SK-N-SH (cell line): ENCODE results near the gene ADCY10. TPM values are rescaled to one million over a fixed set of nuclear protein-coding genes. Genes with fewer than 3 reads are reported as not detected.

Experiments
- CTCF ChIA-PET: fragments of 300-600, 350-600 bp; formaldehyde crosslinking; extraction: SDS; loops from one replicate; lab custom pipeline; 2021; lab: Yijun Ruan, JAX
- POLR2A ChIA-PET: fragments of 350-600 bp; sonication (Branson Sonifier 250); formaldehyde crosslinking; extraction: SDS; loops from one replicate; lab custom pipeline; 2020; ENCODE audit warnings: antibody characterized with exemption, inconsistent platforms; lab: Yijun Ruan, JAX
- DNase-seq: peaks from one replicate; pipeline ENCODE4 v3.0.0; 2012
- H2AFZ ChIP-seq: fragments of 200-600 bp; sonication (generic); 2 replicates; pipeline ENCODE4 v1.8.1; 2016; ENCODE audit warnings: antibody characterized with exemption, mild to moderate bottlenecking, low read depth
- H3F3A ChIP-seq: fragments of 200-600 bp; sonication (generic); replicated peaks from 2 replicates; pipeline ENCODE3; 2016; ENCODE audit warnings: antibody characterized with exemption, mild to moderate bottlenecking; ENCODE audit not compliant: insufficient read depth
- H3K27ac ChIP-seq, 2 experiments: fragments of 200-500 bp in 1 of 2; fragments of 200-600 bp in 1 of 2; sonication (Bioruptor generic) in 1 of 2; sonication (generic), shearing (Covaris generic) in 1 of 2; 2 replicates each; pipeline versions ENCODE4 v1.5.1 to v1.6.1; 2014 to 2016; ENCODE audit warnings: low read depth in 2 of 2, inconsistent platforms in 1 of 2, low read length in 1 of 2, mild to moderate bottlenecking in 1 of 2, mixed read lengths in 1 of 2
- H3K27me3 ChIP-seq: fragments of 200-600 bp; sonication (generic), shearing (Covaris generic); 2 replicates; pipeline ENCODE4 v1.6.1; 2016; ENCODE audit warnings: mixed run types; ENCODE audit not compliant: insufficient read depth
- H3K36me3 ChIP-seq, 2 experiments: fragments of 200-500 bp in 1 of 2; fragments of 200-600 bp in 1 of 2; sonication (Bioruptor generic) in 1 of 2; sonication (generic) in 1 of 2; replicated peaks in 1 of 2; 2 replicates each; pipeline versions ENCODE3 to v1.5.1; 2014 to 2016; ENCODE audit warnings: low read length in 1 of 2, mild to moderate bottlenecking in 1 of 2; ENCODE audit not compliant: insufficient read depth in 2 of 2, control insufficient read depth in 1 of 2
- H3K4me1 ChIP-seq, 2 experiments: fragments of 200-500 bp in 1 of 2; fragments of 200-600 bp in 1 of 2; sonication (Bioruptor generic) in 1 of 2; sonication (generic), shearing (Covaris generic) in 1 of 2; 2 replicates each; pipeline versions ENCODE4 v1.5.1 to v1.6.1; 2014 to 2016; ENCODE audit warnings: low read depth in 1 of 2, low read length in 1 of 2, mixed run types in 1 of 2; ENCODE audit not compliant: insufficient read depth in 2 of 2, control insufficient read depth in 1 of 2
- H3K4me2 ChIP-seq: fragments of 200-600 bp; sonication (generic), shearing (Covaris generic); 2 replicates; pipeline ENCODE4 v1.6.1; 2017; ENCODE audit warnings: mixed run types
- H3K4me3 ChIP-seq, 2 experiments: fragments of 200-500 bp in 1 of 2; fragments of 200-600 bp in 1 of 2; sonication (Bioruptor generic) in 1 of 2; sonication (generic), shearing (Covaris generic) in 1 of 2; 2 replicates each; pipeline versions ENCODE4 v1.5.1 to v1.8.1; 2014 to 2016; ENCODE audit warnings: low read depth in 2 of 2, inconsistent platforms in 1 of 2, low read length in 1 of 2, mild to moderate bottlenecking in 1 of 2, mixed read lengths in 1 of 2, moderate library complexity in 1 of 2
- H3K79me2 ChIP-seq: fragments of 200-600 bp; sonication (generic); 2 replicates; pipeline ENCODE4 v1.8.1; 2017; ENCODE audit warnings: mild to moderate bottlenecking; ENCODE audit not compliant: insufficient read depth
- H3K9ac ChIP-seq: fragments of 200-600 bp; sonication (generic); 2 replicates; pipeline ENCODE4 v1.6.1; 2017; ENCODE audit warnings: mixed run types
- H3K9me2 ChIP-seq: fragments of 200-600 bp; sonication (generic); 2 replicates; pipeline ENCODE4 v1.6.1; 2017; ENCODE audit warnings: mixed run types
- H3K9me3 ChIP-seq: fragments of 200-600 bp; sonication (generic); 2 replicates; pipeline ENCODE4 v1.6.1; 2017; ENCODE audit warnings: mixed run types, mild to moderate bottlenecking, moderate library complexity
- H4K20me1 ChIP-seq: fragments of 200-600 bp; sonication (generic); 2 replicates; pipeline ENCODE4 v1.6.1; 2017; ENCODE audit warnings: mild to moderate bottlenecking, mixed run types; ENCODE audit not compliant: insufficient read depth
- CHD2 ChIP-seq: fragments of 150-350 bp; IDR thresholded peaks from 2 replicates; pipeline ENCODE4 v1.6.1; 2018; ENCODE audit warnings: low read length; ENCODE audit not compliant: partially characterized antibody
- EZH2phosphoT487 ChIP-seq: fragments of 200-600 bp; sonication (generic); IDR thresholded peaks from 2 replicates; pipeline ENCODE4 v1.6.1; 2017; ENCODE audit warnings: low read depth, mixed run types, mild to moderate bottlenecking, antibody characterized with exemption, moderate library complexity, borderline replicate concordance
- GABPA ChIP-seq: IDR thresholded peaks from 2 replicates; pipeline ENCODE4 v1.4.0; 2012; ENCODE audit warnings: low read depth, mild to moderate bottlenecking
- JUND ChIP-seq: IDR thresholded peaks from 2 replicates; pipeline ENCODE4 v1.4.0; 2012
- MEF2A ChIP-seq: IDR thresholded peaks from 2 replicates; pipeline ENCODE4 v1.4.0; 2012; ENCODE audit warnings: low read depth, borderline replicate concordance
- NRF1 ChIP-seq: IDR thresholded peaks from 2 replicates; pipeline ENCODE4 v1.6.1; 2012; ENCODE audit warnings: low read depth, mild to moderate bottlenecking, low read length
- POLR2AphosphoS5 ChIP-seq: IDR thresholded peaks from 2 replicates; pipeline ENCODE4 v1.6.1; 2012; ENCODE audit warnings: low read depth, low read length
- RAD21 ChIP-seq: IDR thresholded peaks from 2 replicates; pipeline ENCODE4 v1.6.1; 2012; ENCODE audit warnings: mild to moderate bottlenecking, low read length
- REST ChIP-seq: IDR thresholded peaks from 2 replicates; pipeline ENCODE4 v1.6.1; 2012; ENCODE audit warnings: mild to moderate bottlenecking, low read depth, low read length, moderate library complexity
- RFX5 ChIP-seq: IDR thresholded peaks from 2 replicates; pipeline ENCODE4 v1.6.1; 2012; ENCODE audit warnings: mild to moderate bottlenecking, improper control_type of control experiment, low read length
- RXRA ChIP-seq: IDR thresholded peaks from 2 replicates; pipeline ENCODE4 v1.4.0; 2012; ENCODE audit warnings: low read depth, mild to moderate bottlenecking, borderline replicate concordance
- TEAD4 ChIP-seq: IDR thresholded peaks from 2 replicates; pipeline ENCODE4 v1.4.0; 2012; ENCODE audit warnings: mild to moderate bottlenecking, borderline replicate concordance; ENCODE audit not compliant: insufficient read depth
- ZBTB33 ChIP-seq: IDR thresholded peaks from 2 replicates; pipeline ENCODE4 v1.4.0; 2012; ENCODE audit warnings: low read depth, borderline replicate concordance
- WGBS: methylation state at CpG from one replicate; pipeline ENCODE4 v1.1.6; 2017; ENCODE audit warnings: low lambda C conversion rate; 5-methylcytosine and 5-hydroxymethylcytosine counted together
- polyA plus RNA-seq, 3 experiments: library from polyadenylated mRNA; depleted of rRNA; stranded (reverse); fragments of >200 nt; gene quantifications; 2 replicates each; pipeline ENCODE4 v1.2.3, GENCODE V29; 2012
- TF ChIP-seq, protein P1 (sequence below): IDR thresholded peaks from 2 replicates; pipeline ENCODE4; 2012

The ADCY10 gene
- polyA plus RNA-seq, 1 of the 3 experiments (the other 2 are of a cell fraction) = 0.10 TPM

DNA sequence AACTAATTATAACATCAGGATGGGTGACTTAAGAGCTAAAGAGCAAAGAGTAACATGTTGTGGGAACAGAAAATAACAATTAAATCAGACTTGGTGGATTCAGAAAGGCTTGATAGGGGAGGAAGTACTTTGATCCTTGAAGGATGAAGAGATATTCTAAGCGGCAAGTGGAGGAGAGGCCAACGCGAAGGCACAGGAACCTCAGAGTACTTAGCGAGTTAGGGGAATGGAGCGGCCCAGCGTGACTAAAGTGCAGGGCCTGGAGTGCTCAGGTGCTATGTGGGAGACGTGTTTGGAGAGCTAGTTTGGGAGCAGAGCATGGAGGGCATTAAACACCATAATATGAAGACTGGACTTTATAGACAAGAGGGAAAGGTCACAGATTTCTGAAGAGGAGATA, 64.3 kb downstream of the ADCY10 start:
- no peak for DNase-seq
- Histone ChIP-seq H3K9me2 (no peaks in the 10 kb centered on the region), H3K4me3 (no peak overlapping the region), H2AFZ (no peak overlapping the region), H3K27me3 (no peaks in the 10 kb centered on the region), H4K20me1 (no peaks in the 10 kb centered on the region), H3K4me2 (no peak overlapping the region), H3K9me3 (no peaks in the 10 kb centered on the region), H3K9ac (no peak overlapping the region), H3K27ac (no peak overlapping the region), H3F3A (no peaks in the 10 kb centered on the region), H3K36me3 (no peaks in the 10 kb centered on the region), H3K79me2 (no peaks in the 10 kb centered on the region), H3K4me1 (no peaks in the 10 kb centered on the region)
- POLR2A ChIA-PET = no interaction called here
- TF ChIP-seq, protein P1, sequence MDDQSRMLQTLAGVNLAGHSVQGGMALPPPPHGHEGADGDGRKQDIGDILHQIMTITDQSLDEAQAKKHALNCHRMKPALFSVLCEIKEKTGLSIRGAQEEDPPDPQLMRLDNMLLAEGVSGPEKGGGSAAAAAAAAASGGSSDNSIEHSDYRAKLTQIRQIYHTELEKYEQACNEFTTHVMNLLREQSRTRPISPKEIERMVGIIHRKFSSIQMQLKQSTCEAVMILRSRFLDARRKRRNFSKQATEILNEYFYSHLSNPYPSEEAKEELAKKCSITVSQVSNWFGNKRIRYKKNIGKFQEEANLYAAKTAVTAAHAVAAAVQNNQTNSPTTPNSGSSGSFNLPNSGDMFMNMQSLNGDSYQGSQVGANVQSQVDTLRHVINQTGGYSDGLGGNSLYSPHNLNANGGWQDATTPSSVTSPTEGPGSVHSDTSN = no peak
- TF ChIP-seq RFX5 = no peak
- no peak for TF ChIP-seq POLR2AphosphoS5
- TF ChIP-seq RXRA = no peak
- no peak for TF ChIP-seq EZH2phosphoT487
- no peak for TF ChIP-seq CHD2
- no peak for TF ChIP-seq RAD21
- TF ChIP-seq TEAD4 = no peak
- TF ChIP-seq JUND = no peak
- no peak for TF ChIP-seq MEF2A
- no peak for TF ChIP-seq REST
- TF ChIP-seq GABPA = no peak
- no peak for TF ChIP-seq NRF1
- no peak for TF ChIP-seq ZBTB33
- CTCF ChIA-PET = no interaction called here
- WGBS = 95% methylated on average over 7 of the region's 7 CpGs
